ENCODE measurements around the gene CCND2. TPM values are rescaled to one million over a fixed set of nuclear protein-coding genes. Genes with fewer than 3 reads are reported as not detected.

CCND2 gene
- total and polyA plus RNA-seq, 2 of the 8 experiments (the other 6 are each of a cell fraction or from before 2014, with no cell fraction given) = 41.7 to 223 TPM

GRCh38 chr12:4242595-4242994 lies 31.0 kb upstream of the CCND2 start:
- no peak for FAIRE-seq

More at GRCh38 chr12:4242595-4242994, 31.0 kb upstream of the CCND2 start:
- Histone ChIP-seq H3K23ac (ENCODE audit: insufficient read length) (no peak overlapping the region), H3K56ac (replicated peaks; ENCODE audit: insufficient read length, low read depth, low read length) (no peak overlapping the region), H2BK20ac (ENCODE audit: low read length) (no peak overlapping the region), H3K4me3 (ENCODE audit: extremely low read depth in 1 of 4, insufficient read depth in 2 of 4, low read depth in 3 of 4, low read length in 4 of 4) (no peak overlapping the region), H3K14ac (ENCODE audit: insufficient read length) (no peak overlapping the region), H2AFZ (ENCODE audit: low read length) (no peak overlapping the region), H3K23me2 (ENCODE audit: low read depth, low read length) (no peaks in the 10 kb centered on the region; the same call in 1 of the 2 replicates), H4K5ac (ENCODE audit: insufficient read length, low read depth, low read length) (no peak overlapping the region), H4K20me1 (replicated peaks in 1 of 2; ENCODE audit: control insufficient read depth in 1 of 2, insufficient read depth in 2 of 2, low read length in 2 of 2) (peaks cover 0 to 6% of the 10 kb centered on the region in 2 experiments), H3K4me1 (replicated peaks in 1 of 4; ENCODE audit: control insufficient read depth in 3 of 4, insufficient read depth in 4 of 4, low read length in 3 of 4) (peaks cover 0 to 13% (median 7%) of the 10 kb centered on the region in 4 experiments; a peak in 5 of 7 replicates), H3K4me2 (ENCODE audit: insufficient read depth in 1 of 2, low read depth in 2 of 2, low read length in 2 of 2) (no peak overlapping the region), H4K8ac (ENCODE audit: extremely low read depth, insufficient read depth, low read length) (no peak overlapping the region), H3K27me3 (replicated peaks in 1 of 4; ENCODE audit: control insufficient read depth in 3 of 4, extremely low read depth in 1 of 4, insufficient read depth in 3 of 4, low read length in 3 of 4) (no peaks in the 10 kb centered on the region), H3K18ac (ENCODE audit: extremely low read depth, low read length) (no peak overlapping the region), H4K91ac (replicated peaks; ENCODE audit: insufficient read length, low read length) (no peak overlapping the region), H3K9ac (replicated peaks in 1 of 4; ENCODE audit: extremely low read depth in 1 of 4, low read depth in 3 of 4, low read length in 3 of 4) (no peak overlapping the region), H2AK5ac (ENCODE audit: low read depth, low read length) (no peak overlapping the region), H2BK15ac (ENCODE audit: low read length) (0 out of 2 replicates have a peak overlapping the region, but pooled peaks have one; percentile 72), H3K27ac (ENCODE audit: low read depth, low read length) (no peak overlapping the region), H2BK12ac (ENCODE audit: low read depth, low read length) (no peak overlapping the region), H3K4ac (replicated peaks; ENCODE audit: insufficient read length, low read depth, low read length) (no peak overlapping the region), H3K9me3 (ENCODE audit: insufficient read depth in 2 of 2, low read depth in 1 of 2, low read length in 1 of 2) (no peaks in the 10 kb centered on the region; a peak in 1 of 4 replicates), H3K36me3 (ENCODE audit: control insufficient read depth in 2 of 4, insufficient read depth in 4 of 4, low read length in 3 of 4) (peaks cover 0 to 5% (median 0%) of the 10 kb centered on the region in 4 experiments; a peak in 1 of 8 replicates), H3K79me1 (ENCODE audit: low read depth, low read length) (peaks cover 6% of the 10 kb centered on the region; the same call in 1 of the 2 replicates), H2BK5ac (ENCODE audit: low read depth, low read length) (no peak overlapping the region), H3K79me2 (ENCODE audit: control insufficient read depth in 1 of 2, insufficient read depth in 2 of 2, low read length in 2 of 2) (peaks cover 0 to 24% of the 10 kb centered on the region in 2 experiments; a peak in 2 of 4 replicates), H2BK120ac (replicated peaks; ENCODE audit: low read depth, low read length) (no peak overlapping the region)
- CTCF ChIA-PET (ENCODE audit: partially characterized antibody) = interaction anchor here (0.6 to 1.4 kb wide), 3 partner anchors 13 to 42 kb away, joined by 3 to 7 read pairs (median 3); no protein-coding TSS in a partner anchor
- POLR2A ChIA-PET (ENCODE audit: partially characterized antibody) = interaction anchor here (0.8 to 1.7 kb wide), 4 partner anchors 9 to 34 kb away, joined by 3 to 5 read pairs (median 4); no protein-coding TSS in a partner anchor
- no peak for TF ChIP-seq NANOG (IDR thresholded peaks at IDR 0.05; ENCODE audit: insufficient read depth, low read depth, low read length, poor library complexity, severe bottlenecking)
- no peak for TF ChIP-seq RFX5 (IDR thresholded peaks at IDR 0.05; ENCODE audit: borderline replicate concordance, low read depth, low read length)
- TF ChIP-seq NRF1 (IDR thresholded peaks at IDR 0.05; ENCODE audit: low read depth, low read length) = no peak
- no peak for TF ChIP-seq CHD2 (IDR thresholded peaks at IDR 0.05; ENCODE audit: low read length)
- TF ChIP-seq ZNF274 (IDR thresholded peaks at IDR 0.05; ENCODE audit: borderline replicate concordance, extremely low read depth, low read length) = no peak
- no peak for TF ChIP-seq HDAC6 (IDR thresholded peaks at IDR 0.05; ENCODE audit: low read depth, low read length)
- TF ChIP-seq YY1 (IDR thresholded peaks at IDR 0.05; ENCODE audit: low read depth, low read length) = no peak
- no peak for TF ChIP-seq CHD1 (IDR thresholded peaks at IDR 0.05; ENCODE audit: low read depth, low read length)
- no peak for TF ChIP-seq SRF (IDR thresholded peaks at IDR 0.05; ENCODE audit: low read depth, low read length)
- WGBS, 2 experiments (ENCODE audit: extremely low coverage in 1 of 2, insufficient coverage in 1 of 2, insufficient read length in 1 of 2, insufficient replicate concordance in 2 of 2, low coverage in 1 of 2, low lambda C conversion rate in 2 of 2, missing lambda C conversion rate in 1 of 2) = 76% methylated on average over 10 of the region's 10 CpGs; no CpG with 5 or more reads in 1 of the 2 experiments
- no peak for DNase-seq (ENCODE audit: low read depth in 1 of 2, low spot score in 2 of 2)
